GM23338 (cell line): ENCODE data around the gene PNPLA1. TPM values are rescaled to one million over a fixed set of nuclear protein-coding genes. Genes with fewer than 3 reads are reported as not detected.

Source experiments
- ATAC-seq: fragments of 200-7000 bp; cut with Tn5 transposase; 3 replicates; pipeline ENCODE4 v1.9.1; 2020
- DNase-seq: peaks from one replicate; pipeline ENCODE4 v3.0.0-alpha.2; 2015; ENCODE audit warnings: low spot score
- H2AFZ ChIP-seq: fragments of 200-600 bp; sonication (generic); 2 replicates; pipeline ENCODE4 v1.8.0; 2016; ENCODE audit warnings: antibody characterized with exemption, mild to moderate bottlenecking, moderate library complexity
- H3F3A ChIP-seq: fragments of 200-600 bp; sonication (generic); replicated peaks from 2 replicates; pipeline ENCODE4 v1.8.0; 2017; ENCODE audit warnings: antibody characterized with exemption, mixed run types, low read depth
- H3K27ac ChIP-seq: fragments of 200-600 bp; sonication (generic); 2 replicates; pipeline ENCODE4 v1.6.1; 2016; ENCODE audit warnings: low read depth
- H3K27me3 ChIP-seq: fragments of 200-600 bp; sonication (generic); 2 replicates; pipeline ENCODE4 v1.8.0; 2016; ENCODE audit warnings: mild to moderate bottlenecking, mixed run types, moderate library complexity; ENCODE audit not compliant: insufficient read depth
- H3K36me3 ChIP-seq: fragments of 200-600 bp; sonication (generic); 2 replicates; pipeline ENCODE4 v1.8.0; 2016; ENCODE audit warnings: mild to moderate bottlenecking; ENCODE audit not compliant: insufficient read depth
- H3K4me1 ChIP-seq: fragments of 200-600 bp; sonication (generic); 2 replicates; pipeline ENCODE4 v1.8.0; 2016; ENCODE audit warnings: mild to moderate bottlenecking, moderate library complexity; ENCODE audit not compliant: insufficient read depth
- H3K4me2 ChIP-seq: fragments of 200-600 bp; sonication (generic); 2 replicates; pipeline ENCODE4 v1.7.1; 2017; ENCODE audit warnings: mixed run types
- H3K4me3 ChIP-seq: fragments of 200-600 bp; sonication (generic); 2 replicates; pipeline ENCODE4 v1.6.1; 2016; ENCODE audit warnings: mixed run types
- H3K79me2 ChIP-seq: fragments of 200-600 bp; sonication (generic); replicated peaks from 2 replicates; pipeline ENCODE4 v1.8.0; 2017; ENCODE audit warnings: mild to moderate bottlenecking; ENCODE audit not compliant: insufficient read depth
- H3K9me2 ChIP-seq: fragments of 200-600 bp; sonication (generic); 2 replicates; pipeline ENCODE4 v1.8.0; 2017; ENCODE audit not compliant: insufficient read depth
- H4K20me1 ChIP-seq: fragments of 200-600 bp; sonication (generic); replicated peaks from 2 replicates; pipeline ENCODE4 v1.8.0; 2017; ENCODE audit warnings: mild to moderate bottlenecking; ENCODE audit not compliant: insufficient read depth
- H3K27ac Mint-ChIP-seq: 2 replicates; pipeline ENCODE4 v1.8.0; 2020; ENCODE audit warnings: inconsistent platforms, mild to moderate bottlenecking, moderate library complexity, mixed read lengths
- H3K27me3 Mint-ChIP-seq: 3 replicates; pipeline ENCODE4 v1.8.0; 2022; ENCODE audit warnings: low read depth, mild to moderate bottlenecking, moderate library complexity, mixed read lengths, inconsistent platforms; ENCODE audit not compliant: insufficient read depth, poor library complexity
- H3K36me3 Mint-ChIP-seq: 3 replicates; pipeline ENCODE4 v1.8.0; 2021; ENCODE audit warnings: low read depth, mild to moderate bottlenecking, inconsistent platforms, moderate library complexity, mixed read lengths
- H3K4me1 Mint-ChIP-seq: 3 replicates; pipeline ENCODE4 v1.8.0; 2020; ENCODE audit warnings: mild to moderate bottlenecking, inconsistent platforms, mixed read lengths
- H3K4me3 Mint-ChIP-seq: 3 replicates; pipeline ENCODE4 v1.8.0; 2021; ENCODE audit warnings: moderate library complexity, mild to moderate bottlenecking, inconsistent platforms, mixed read lengths
- H3K9me3 Mint-ChIP-seq: 3 replicates; pipeline ENCODE4 v1.8.0; 2020; ENCODE audit warnings: moderate library complexity, mild to moderate bottlenecking, inconsistent platforms, mixed read lengths
- NANOG ChIP-seq: IDR thresholded peaks from 2 replicates; pipeline ENCODE4 v1.6.1; 2016; ENCODE audit warnings: antibody characterized with exemption, borderline replicate concordance
- STAT1 ChIP-seq: IDR thresholded peaks from one replicate; pipeline ENCODE4 v1.6.1; 2016; ENCODE audit warnings: antibody characterized with exemption; ENCODE audit not compliant: unreplicated experiment
- ZNF462 ChIP-seq: fragments of 250-450 bp; sonication (Bioruptor Pico); IDR thresholded peaks from 2 replicates; pipeline ENCODE4 v1.5.0; 2020; ENCODE audit warnings: mild to moderate bottlenecking, moderate library complexity
- polyA plus RNA-seq: library from polyadenylated mRNA; unstranded; fragments of >200 nt; fragmentation: Nextera tagmentation; extraction: Ambion mirVana; gene quantifications from 2 replicates; pipeline ENCODE4 v1.2.1, GENCODE V29; 2016
- total RNA-seq: library from RNA; depleted of rRNA; stranded (reverse); fragments of >200 nt; shearing (Covaris generic); gene quantifications from 2 replicates; pipeline ENCODE4 v1.2.3, GENCODE V29; 2014
- TF ChIP-seq, protein P1 (sequence below): IDR thresholded peaks from one replicate; pipeline ENCODE4 v1.6.1; 2018; ENCODE audit warnings: antibody characterized with exemption; ENCODE audit not compliant: unreplicated experiment

PNPLA1 gene
- total and polyA plus RNA-seq, 2 experiments from 2014 or later, result not detected

- no peaks in the 10 kb centered on the region for H3K79me2 ChIP-seq
- DNase-seq (no peak), ATAC-seq (no peak)
- H3K4me1 ChIP-seq, result peaks cover 4% of the 10 kb centered on the region; the same call in 1 of the 2 replicates
- H3F3A ChIP-seq, result no peaks in the 10 kb centered on the region
- Mint-ChIP-seq H3K4me1 (peaks cover 14% of the 10 kb centered on the region; the same call in 2 of the 3 replicates), H3K36me3 (no peaks in the 10 kb centered on the region), H3K27me3 (no peaks in the 10 kb centered on the region), H3K9me3 (no peaks in the 10 kb centered on the region), H3K27ac (no peak overlapping the region), H3K4me3 (no peak overlapping the region)
- H3K4me3 ChIP-seq, result no peak overlapping the region
- H4K20me1 ChIP-seq, result no peaks in the 10 kb centered on the region
- no peaks in the 10 kb centered on the region for H3K9me2 ChIP-seq
- no peak overlapping the region for H3K27ac ChIP-seq
- no peak overlapping the region for H3K4me2 ChIP-seq
- no peaks in the 10 kb centered on the region for H3K27me3 ChIP-seq
- no peak overlapping the region for H2AFZ ChIP-seq
- H3K36me3 ChIP-seq, result no peaks in the 10 kb centered on the region
- TF ChIP-seq ZNF462, result no peak
- no peak for TF ChIP-seq NANOG
- TF ChIP-seq, protein P1, sequence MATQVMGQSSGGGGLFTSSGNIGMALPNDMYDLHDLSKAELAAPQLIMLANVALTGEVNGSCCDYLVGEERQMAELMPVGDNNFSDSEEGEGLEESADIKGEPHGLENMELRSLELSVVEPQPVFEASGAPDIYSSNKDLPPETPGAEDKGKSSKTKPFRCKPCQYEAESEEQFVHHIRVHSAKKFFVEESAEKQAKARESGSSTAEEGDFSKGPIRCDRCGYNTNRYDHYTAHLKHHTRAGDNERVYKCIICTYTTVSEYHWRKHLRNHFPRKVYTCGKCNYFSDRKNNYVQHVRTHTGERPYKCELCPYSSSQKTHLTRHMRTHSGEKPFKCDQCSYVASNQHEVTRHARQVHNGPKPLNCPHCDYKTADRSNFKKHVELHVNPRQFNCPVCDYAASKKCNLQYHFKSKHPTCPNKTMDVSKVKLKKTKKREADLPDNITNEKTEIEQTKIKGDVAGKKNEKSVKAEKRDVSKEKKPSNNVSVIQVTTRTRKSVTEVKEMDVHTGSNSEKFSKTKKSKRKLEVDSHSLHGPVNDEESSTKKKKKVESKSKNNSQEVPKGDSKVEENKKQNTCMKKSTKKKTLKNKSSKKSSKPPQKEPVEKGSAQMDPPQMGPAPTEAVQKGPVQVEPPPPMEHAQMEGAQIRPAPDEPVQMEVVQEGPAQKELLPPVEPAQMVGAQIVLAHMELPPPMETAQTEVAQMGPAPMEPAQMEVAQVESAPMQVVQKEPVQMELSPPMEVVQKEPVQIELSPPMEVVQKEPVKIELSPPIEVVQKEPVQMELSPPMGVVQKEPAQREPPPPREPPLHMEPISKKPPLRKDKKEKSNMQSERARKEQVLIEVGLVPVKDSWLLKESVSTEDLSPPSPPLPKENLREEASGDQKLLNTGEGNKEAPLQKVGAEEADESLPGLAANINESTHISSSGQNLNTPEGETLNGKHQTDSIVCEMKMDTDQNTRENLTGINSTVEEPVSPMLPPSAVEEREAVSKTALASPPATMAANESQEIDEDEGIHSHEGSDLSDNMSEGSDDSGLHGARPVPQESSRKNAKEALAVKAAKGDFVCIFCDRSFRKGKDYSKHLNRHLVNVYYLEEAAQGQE, result no peak
- no peak for TF ChIP-seq STAT1
Observed at GRCh38 chr6:36315921-36316320, 46.1 kb downstream of the PNPLA1 start.
